GM19023 (cell line): ENCODE measurements around the gene TTLL5.
"Not testable (repeated sequence)": the region's sequence is repeated elsewhere in the genome, so short reads cannot be mapped to it uniquely, and the experiment has no call there.

Source experiments
- ATAC-seq: cut with Tn5 transposase; IDR thresholded peaks from one replicate; pipeline ENCODE4 v1.9.1; 2021; ENCODE audit warnings: mild to moderate bottlenecking, moderate library complexity; ENCODE audit not compliant: unreplicated experiment

The TTLL5 gene

GRCh38 chr14:75826599-75826998 is 165.6 kb downstream of the TTLL5 start:
- ATAC-seq: no peak

GRCh38 chr14:75827331-75827730 is 166.3 kb downstream of the TTLL5 start:
- no peak for ATAC-seq

GRCh38 chr14:75829316-75829715 is 168.3 kb downstream of the TTLL5 start:
- no peak for ATAC-seq

- ATAC-seq: no peak
Measured at GRCh38 chr14:75831455-75831854, 170.4 kb downstream of the TTLL5 start.

- ATAC-seq: no peak
Measured at GRCh38 chr14:75831952-75832351, 170.9 kb downstream of the TTLL5 start.

- ATAC-seq: no peak
Measured at GRCh38 chr14:75832621-75833297, 171.7 kb downstream of the TTLL5 start.

- ATAC-seq: no peak
Measured at GRCh38 chr14:75833326-75834020, 172.4 kb downstream of the TTLL5 start.

GRCh38 chr14:75835156-75835725 is 174.2 kb downstream of the TTLL5 start:
- no peak for ATAC-seq

GRCh38 chr14:75835737-75836136 is 174.7 kb downstream of the TTLL5 start:
- ATAC-seq: no peak

- ATAC-seq: no peak
Measured at GRCh38 chr14:75837151-75837787, 176.2 kb downstream of the TTLL5 start.

GRCh38 chr14:75840911-75841310 is 179.9 kb downstream of the TTLL5 start:
- no peak for ATAC-seq

GRCh38 chr14:75842551-75842950 is 181.5 kb downstream of the TTLL5 start:
- ATAC-seq: no peak

GRCh38 chr14:75844486-75844885 is 183.4 kb downstream of the TTLL5 start:
- no peak for ATAC-seq

GRCh38 chr14:75845136-75845804 is 184.2 kb downstream of the TTLL5 start:
- no peak for ATAC-seq

- not testable (repeated sequence) for ATAC-seq
Measured at GRCh38 chr14:75846694-75847093, 185.6 kb downstream of the TTLL5 start.

- no peak for ATAC-seq
Measured at GRCh38 chr14:75847584-75847983, 186.5 kb downstream of the TTLL5 start.

- no peak for ATAC-seq
Measured at GRCh38 chr14:75848167-75848913, 187.3 kb downstream of the TTLL5 start.

- no peak for ATAC-seq
Measured at GRCh38 chr14:75849300-75849895, 188.4 kb downstream of the TTLL5 start.

- no peak for ATAC-seq
Measured at GRCh38 chr14:75851574-75851866, 190.5 kb downstream of the TTLL5 start.

- ATAC-seq: no peak
Measured at GRCh38 chr14:75854111-75854799, 193.2 kb downstream of the TTLL5 start.
